Activated CD4-positive, CD25-positive, alpha-beta regulatory T cell (primary cell): ENCODE measurements around the gene STOX2.

Experiments
- DNase-seq, 4 experiments: peaks; one replicate each; lab custom pipeline; 2025; lab: John Stamatoyannopoulos, UW

STOX2 gene

DNA sequence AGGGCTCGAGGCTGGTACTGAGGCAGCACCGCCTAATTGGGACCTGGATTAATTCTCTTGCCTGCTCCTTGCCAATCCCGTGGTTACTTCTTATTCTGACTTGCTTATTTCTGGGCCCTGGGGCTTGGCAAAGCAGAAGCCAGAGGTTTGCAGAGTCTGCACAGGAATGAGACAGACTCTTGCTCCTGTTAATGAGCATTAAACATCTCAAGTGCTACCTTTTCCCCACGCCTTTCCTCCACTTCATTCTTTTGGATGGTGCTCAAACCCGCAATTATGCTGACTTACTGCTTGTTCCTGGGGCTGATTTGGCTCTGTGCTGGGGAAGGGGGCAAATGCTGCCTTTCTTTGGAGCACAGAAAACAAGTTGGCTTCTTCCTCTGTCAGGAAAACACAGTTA lies 16.5 kb upstream of the STOX2 start:
- no peak for DNase-seq

- no peak for DNase-seq
Measured at GRCh38 chr4:183889190-183889589, 15.9 kb upstream of the STOX2 start.

GRCh38 chr4:183897193-183897592 lies 7.9 kb upstream of the STOX2 start:
- no peak for DNase-seq

DNA sequence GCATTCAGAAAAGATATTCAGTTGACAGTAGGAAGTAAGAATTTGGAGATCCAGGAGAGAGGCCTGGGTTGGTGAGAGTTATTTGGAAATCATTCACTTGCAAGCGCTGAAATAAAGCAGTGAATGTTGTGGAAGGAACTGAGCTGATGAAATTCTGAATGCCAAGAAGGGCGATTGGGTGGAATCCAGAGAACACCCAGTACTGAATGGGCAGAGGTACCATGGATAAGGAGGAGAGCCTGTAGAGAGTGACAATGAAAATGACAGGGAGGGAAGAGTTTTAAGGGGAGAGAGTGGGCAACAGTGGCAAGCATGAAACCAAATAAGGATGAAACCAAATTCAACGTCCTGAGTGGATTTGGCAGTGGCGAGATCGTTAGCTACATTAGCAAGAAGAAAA lies 6.7 kb upstream of the STOX2 start:
- DNase-seq: no peak

- no peak for DNase-seq
Measured at GRCh38 chr4:183903021-183903760, 1.9 kb upstream of the STOX2 start.

DNA sequence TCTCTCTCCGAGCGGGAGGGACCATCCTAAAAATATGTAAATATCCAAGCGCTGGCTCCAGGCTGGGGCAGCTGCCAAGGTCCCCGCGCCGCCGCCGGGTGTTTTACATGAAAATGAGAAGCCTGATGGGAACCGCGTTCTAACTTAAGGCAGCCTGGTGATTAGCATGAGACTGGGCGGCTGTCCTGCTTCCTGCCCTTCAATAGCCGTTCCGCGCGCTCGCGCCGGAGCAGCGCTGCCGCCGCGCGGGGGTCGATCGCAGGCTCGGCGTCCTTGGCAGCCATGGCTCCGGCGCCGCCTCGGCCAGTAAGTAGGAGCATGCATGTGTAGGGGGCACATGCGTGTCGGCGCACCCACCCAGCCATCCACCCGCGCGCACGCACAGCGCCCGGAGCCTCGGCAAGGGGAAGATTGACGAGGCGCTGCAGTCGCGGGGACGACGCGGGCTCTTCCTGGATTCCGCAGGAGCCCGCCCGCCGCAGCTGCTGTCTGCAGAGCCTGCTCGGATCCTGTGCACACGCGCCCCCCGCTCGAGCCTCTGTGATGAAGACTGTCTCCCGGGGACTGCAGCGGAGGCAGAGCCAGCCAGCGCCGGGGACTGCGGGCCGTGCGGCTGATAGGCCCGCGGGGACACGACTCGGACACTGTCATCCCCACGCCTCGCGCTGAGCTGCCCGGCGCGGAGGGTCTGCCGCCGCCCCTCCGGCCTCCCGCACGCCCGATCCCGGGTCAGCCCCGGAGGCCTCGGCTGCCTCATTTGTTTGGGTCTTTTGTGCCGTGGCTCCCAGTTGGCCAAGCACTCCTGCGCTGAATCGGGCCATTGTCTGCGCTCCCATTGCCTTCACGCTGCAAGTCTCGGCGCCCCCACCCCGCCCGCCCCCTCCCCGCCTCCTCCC lies 734 bp downstream of the STOX2 start:
- DNase-seq: no peak

DNA sequence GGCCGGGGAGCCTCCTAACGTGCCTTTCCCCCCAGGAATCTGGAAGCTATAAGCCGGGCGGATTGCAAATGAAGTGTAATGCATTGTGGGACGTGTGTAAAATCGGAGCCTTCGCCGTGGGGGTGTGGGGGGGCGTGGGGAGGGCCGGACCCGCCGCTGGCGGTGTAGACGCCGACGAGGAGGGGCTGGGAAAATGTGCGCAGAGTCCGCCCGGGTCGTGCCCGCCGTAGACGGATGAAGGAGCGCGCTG lies 1.3 kb downstream of the STOX2 start:
- DNase-seq: no peak

DNA sequence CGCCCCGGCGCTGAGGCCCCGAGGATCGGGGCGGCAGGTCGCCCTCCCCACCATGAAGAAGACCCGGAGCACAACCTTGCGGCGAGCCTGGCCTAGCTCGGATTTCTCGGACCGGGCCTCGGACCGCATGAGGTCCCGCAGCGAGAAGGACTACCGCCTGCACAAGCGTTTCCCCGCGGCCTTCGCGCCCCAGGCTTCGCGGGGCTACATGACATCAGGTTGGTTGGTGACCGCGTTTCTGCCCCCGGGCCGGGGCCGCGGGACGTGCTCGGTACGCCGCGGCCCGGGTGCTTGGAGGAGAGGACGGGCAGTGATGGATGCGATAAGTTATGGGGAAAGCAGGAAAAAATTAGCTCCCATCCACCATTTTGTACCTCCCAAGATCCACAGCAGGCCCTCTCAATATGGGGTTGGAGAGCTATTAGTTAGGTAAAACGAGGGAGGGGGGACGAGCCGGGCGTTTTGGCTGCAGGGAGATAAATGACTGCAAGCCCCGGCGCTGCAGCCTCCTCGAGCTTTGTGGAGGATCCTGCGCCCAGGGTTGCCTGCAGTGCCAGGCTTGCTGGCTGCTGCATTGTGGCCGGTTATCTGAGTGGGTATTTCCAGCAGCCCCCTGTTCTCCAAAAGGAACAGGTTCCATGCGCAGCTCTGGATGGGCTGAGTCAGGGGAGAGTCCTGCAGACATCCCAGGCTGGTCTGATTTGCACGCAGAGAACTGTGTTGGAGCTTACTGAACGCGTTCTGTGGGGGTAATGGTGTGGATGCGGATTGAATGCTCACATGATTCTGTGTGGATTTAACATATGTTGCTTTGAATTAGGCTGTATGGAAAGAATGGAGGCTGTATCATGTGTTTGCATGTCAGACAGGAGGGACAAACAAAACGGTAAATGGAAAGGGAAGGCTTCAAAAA lies 1.9 kb downstream of the STOX2 start:
- DNase-seq: no peak

GRCh38 chr4:183907871-183908683 lies 3.0 kb downstream of the STOX2 start:
- DNase-seq: no peak

GRCh38 chr4:183909187-183909586 lies 4.1 kb downstream of the STOX2 start:
- DNase-seq: no peak

DNA sequence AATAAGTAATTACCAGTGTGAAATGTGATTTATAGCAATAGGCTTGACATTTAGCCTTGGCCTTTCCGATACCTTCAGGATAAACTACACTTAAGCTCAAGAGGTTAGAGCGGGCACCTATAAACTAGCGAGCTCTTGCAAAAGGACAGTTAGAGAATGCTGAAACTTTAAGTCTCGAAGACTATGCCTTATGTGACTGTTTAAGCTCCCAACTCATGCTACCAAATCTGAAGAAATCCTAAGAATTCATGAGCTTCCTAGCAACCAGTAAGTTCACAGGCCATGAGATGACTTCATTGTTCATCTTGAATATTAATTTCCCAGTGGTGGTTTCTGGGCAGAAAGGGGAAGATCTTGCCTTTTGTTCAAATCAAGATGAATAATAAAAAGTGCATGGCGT lies 4.7 kb downstream of the STOX2 start:
- no peak for DNase-seq

GRCh38 chr4:183912585-183912984 lies 7.5 kb downstream of the STOX2 start:
- no peak for DNase-seq

DNA sequence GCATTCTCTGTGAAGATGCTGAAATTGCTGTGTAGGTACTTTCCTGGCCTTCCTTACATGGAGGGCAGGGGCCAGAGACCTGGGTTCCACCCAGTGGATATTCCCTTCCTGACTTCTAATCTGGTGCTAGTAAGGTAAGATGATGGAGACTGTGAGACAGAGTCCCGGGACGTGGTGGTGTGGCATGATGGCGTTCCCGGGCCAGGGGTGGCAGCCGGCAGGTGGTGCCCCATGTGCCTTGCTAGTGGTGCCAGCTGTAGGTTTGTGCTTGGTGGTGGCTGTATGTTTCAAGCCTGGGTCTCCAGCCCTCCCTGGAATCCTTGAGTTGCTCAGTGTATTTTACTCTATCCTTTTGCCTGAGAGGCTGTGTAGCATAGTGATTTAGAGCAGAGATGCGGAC lies 10.9 kb downstream of the STOX2 start:
- no peak for DNase-seq

DNA sequence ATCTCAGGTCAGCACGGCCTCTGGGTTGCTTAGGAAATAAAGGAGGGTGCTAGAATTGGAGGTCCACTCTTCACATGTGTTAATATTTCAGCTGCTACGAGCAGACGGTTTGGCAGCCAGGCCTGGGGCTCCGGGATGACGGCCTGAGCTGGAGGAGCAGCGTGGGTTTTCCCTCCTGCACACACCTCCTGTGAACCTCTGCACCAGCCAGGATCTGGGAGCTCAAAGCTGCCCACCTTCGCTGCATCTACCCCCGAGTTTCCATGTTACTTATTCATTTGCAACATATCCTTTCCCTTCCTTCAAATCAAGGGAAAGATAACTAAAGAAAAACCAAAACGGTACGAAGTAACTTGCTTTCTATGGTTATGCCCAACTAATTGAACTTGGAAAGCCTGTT lies 13.6 kb downstream of the STOX2 start:
- DNase-seq: no peak

- DNase-seq: no peak
Measured at GRCh38 chr4:183919141-183919540, 14.0 kb downstream of the STOX2 start.

DNA sequence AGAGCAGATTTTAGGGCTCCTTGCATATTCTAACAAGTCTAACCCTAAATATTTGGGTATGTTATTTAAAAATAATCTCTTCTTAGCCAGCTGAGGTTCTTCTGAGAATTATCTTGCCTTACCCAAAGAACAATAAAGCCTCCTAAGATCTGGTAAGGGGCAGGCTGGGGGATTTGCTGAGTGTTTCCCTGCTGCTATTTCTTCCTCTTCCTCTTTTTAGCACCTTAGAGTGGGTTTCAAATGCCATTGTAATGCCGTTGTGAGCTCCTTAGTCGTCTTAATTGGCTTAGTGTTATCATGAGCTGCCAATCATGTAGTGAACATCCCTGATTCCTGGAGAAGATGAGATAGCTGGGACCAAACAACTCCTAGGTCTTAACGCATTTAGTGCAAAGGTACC lies 15.4 kb downstream of the STOX2 start:
- DNase-seq: no peak

DNA sequence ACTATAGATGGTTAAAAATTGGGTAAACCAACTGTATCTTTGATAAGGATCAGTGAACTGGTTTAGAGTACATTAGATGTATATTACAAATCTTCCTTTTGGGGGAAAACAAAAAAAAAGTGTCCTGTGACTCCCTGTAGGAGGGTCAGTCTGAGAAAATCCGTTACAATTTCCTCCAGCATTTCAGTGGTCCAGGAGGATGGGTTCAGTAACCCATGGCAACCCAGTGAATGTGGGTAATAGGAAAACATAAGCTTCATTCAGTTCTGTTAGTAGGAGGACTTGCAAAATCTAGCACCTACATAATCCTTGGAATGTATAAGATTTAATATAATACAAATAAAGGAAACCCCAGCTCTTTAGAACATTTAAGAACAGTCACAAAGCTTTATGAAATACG lies 16.2 kb downstream of the STOX2 start:
- DNase-seq: no peak

- DNase-seq: no peak
Measured at GRCh38 chr4:183924362-183925044, 19.4 kb downstream of the STOX2 start.

DNA sequence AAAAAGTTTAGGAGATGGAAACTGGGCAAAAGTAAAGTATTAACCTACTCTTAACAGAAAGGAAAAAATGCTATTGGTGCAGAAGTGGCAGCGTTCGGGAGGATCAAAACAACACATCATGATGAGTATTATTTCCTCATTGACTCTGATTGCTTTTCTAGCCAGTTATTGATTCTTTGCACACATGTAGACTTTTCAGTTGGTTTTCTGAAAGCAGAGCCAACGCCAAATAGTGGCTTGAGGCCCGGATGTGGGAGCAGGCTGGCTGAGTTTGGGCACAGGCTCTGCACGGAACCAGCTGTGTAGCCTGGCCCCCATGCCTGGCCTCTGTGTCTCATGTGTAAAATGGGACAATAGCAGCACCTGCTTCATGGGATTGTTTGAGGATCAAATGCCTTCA lies 21.8 kb downstream of the STOX2 start:
- no peak for DNase-seq

- no peak for DNase-seq
Measured at GRCh38 chr4:183932576-183932975, 27.5 kb downstream of the STOX2 start.

- no peak for DNase-seq
Measured at GRCh38 chr4:183934761-183935160, 29.7 kb downstream of the STOX2 start.
